ENCODE results near the gene RPL10A.

Gene RPL10A

DNA sequence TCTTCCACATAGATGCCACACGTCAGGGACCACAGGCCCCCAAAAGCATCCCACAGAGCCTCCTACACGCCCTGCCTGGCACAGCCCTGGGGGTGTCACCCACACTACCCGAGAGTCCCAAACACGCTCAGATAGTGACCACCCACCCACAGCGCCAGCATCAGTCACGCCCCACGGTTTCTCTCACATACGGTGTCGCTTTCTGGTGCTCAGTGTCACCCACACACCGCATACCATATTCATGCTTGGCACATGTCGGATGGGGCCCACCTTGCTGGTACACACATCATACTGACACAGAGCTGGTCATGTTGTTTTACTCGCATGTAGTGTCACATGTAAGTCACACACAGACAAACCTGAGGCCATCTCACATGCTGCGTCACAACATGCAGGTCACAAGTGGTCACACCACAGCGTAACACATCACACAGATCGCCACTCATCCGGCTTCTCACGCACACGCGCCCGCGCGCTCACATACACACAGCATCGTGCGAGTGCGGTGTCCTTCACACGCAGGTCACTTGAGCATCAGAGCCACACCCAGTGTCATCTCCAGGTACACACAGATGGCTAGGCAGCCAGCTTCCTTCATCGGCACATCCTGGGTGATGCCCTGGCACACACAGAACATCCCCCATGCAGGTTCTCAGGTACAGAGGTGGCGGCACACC, 25.2 kb downstream of the RPL10A start:
- DNase-seq, result no peak

DNA sequence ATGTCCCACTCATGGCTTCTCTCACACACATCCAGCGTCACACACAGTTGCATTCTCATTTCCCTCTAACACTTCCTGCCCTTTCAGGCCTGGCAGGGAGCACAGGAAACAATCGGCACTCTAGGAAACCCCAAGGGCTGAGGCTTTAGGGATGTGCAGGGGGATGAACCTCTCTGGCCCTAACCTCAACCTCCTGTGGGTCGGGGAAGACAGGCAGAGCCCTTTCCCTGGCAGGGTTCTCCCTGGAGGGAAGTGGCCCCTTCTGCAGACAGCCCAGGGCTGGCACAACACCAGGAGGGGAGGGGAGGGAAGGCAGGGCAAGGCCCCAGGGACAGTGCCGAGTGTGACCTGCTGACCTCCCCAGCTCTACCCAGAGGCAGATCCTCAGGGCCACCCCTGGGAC, 26.0 kb downstream of the RPL10A start:
- DNase-seq, result no peak

DNA sequence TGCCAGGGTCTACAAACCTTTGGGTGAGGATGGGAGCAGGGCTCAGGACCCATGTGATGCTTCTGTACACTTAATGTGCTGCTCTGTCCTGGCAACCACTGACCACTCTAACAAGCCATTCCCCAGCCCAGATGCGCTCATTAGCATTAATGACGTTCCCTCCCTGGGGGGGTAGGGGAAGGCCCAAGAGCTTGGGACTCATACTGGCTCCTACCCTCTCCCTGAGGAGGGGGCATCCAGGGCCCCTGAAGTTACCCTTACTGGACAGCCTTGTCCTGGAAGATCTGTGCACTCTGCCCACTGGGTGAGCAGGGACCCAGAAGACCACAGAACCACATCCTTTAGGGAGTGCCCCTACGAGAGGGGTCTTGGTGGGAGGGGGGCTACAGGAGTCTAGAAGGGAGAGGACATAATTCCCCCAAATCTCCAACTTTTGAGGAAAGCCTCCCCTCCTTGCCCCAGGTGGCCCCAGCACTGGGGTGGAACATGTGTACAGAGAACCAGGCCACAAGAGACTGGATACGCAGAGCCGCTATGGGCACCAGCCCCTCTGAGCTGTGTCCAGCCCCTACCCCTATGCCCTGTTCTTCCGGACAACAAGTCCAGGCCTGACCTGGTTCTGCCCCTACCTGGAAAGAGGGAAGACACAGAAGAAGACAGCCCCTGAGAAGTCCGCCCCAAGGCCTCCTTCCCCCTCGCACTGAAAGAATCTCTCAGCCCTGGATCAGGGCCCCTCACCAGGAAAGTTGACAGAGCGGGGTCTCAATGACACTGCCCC, 27.2 kb downstream of the RPL10A start:
- no peak for DNase-seq

DNA sequence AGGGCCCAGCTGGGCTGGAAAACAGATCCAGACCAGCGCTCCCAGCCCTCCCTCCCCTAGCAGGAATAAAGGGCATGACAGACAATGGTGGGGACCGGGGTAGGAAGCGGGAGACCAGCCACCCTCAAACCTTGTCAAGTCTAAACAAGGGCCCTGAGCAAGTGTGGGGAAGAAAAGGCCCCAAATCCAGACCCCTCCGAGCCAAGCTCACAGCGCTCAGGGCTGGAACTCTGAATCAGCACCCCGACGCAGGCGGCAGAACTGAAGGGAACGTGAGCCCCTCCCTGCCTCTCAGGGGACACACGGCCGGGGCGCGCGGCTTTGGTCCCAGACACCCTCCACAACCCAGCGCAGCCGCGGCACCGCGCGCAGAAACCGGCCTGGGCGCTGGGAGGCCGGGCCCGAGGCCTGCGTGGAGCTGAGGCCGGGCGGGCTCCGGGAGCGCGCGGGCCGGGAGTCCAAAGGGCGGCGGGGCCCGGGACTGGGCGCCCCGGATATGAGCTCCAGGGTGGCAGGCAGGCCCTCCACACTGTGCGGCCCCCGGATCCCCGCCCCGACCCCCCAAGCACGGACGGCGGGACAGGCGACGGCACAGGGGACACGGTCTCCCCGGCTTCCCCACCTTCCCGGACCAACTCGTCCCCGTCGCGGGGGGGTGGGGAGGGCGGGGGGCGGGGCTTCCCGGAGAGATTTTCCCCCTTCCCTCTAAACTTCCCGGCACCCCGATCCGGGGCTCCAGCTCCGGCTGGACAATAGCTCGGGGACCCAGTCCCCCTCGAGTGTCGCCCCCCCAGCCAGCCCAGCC, 28.0 kb downstream of the RPL10A start:
- DNase-seq, result no peak

DNA sequence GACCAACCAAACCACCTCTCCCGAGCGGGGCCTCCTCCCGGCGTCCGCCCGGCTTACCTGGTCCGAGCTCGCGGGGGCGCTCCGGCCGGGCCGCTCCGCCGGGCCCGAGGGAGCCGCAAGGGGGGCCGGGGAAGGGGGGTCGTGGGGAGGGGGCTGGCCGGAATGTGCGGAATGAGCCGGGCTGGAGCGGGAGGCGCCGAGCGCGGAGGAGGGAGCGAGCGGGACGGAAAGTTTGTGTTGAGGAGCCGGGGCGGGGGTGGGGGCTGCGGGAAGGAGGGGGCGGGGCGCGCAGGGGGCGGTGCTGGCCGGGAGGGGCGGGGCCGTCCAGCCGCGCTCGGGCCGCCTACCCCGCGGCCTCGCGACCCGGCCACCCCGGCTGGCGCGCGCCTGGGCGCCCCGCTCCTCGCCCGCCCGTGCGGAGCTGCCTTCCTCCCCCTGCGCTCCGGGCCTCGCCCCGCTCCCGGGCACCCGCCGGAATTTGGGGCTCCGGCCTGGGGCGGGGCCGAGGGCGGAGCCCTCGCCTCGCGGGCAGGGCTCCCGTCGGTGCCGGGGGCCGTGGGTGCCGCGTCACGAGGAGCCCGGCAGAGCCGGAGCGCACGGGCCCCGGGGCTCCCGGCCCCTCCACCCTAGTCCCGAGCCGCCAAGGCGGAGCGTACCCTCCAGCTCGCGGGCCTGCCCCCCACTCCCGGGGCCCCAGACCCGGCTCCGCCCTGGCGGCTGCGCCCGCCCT, 28.8 kb downstream of the RPL10A start, which contains the start of gene TEAD3:
TSS of gene TEAD3 (minus strand) at position 239 of the 730 bp plus-strand sequence.
- no peak for DNase-seq

DNA sequence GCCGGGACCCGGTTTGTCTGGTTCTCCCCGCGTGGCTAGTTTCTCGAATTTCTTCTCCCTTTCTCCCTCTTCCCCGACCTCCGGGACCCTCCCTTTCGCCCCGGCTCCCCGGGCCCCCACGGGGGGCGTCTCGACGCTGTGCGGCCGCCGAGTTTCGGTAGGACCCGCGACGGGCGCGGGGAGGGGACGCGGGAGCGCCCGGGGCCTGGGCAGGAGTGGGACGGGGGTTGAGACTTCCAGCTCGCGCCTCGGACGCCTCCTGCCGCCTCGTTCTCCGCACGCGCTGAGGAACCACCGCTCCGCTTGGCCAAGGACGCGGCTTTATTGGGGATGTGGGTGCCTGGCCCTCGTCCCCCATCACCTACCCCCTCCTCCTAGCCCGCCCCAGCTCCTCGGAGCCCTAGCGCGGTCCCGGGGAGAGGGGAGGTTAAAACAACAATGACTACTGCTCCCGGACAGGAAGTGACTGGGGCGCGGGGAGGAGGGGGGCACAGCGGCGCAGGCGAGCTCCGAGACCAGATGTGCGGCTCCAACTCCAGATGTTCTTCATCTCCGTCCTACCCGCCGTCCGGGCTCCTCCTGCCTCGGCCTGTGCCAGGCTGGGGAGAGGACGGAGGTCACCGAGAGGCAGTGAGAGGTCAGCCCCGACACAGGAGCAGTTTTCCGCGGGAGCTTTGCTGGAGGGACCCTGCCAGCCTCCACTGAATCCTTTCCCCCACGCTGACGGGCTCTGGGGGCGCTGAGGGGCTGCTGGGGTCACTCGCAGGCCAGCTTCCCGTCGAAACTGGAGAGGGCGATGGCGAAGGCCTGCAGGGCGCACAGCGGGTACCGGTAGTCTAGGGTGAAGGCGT, 29.6 kb downstream of the RPL10A start:
- DNase-seq, result peak; percentile 31

DNA sequence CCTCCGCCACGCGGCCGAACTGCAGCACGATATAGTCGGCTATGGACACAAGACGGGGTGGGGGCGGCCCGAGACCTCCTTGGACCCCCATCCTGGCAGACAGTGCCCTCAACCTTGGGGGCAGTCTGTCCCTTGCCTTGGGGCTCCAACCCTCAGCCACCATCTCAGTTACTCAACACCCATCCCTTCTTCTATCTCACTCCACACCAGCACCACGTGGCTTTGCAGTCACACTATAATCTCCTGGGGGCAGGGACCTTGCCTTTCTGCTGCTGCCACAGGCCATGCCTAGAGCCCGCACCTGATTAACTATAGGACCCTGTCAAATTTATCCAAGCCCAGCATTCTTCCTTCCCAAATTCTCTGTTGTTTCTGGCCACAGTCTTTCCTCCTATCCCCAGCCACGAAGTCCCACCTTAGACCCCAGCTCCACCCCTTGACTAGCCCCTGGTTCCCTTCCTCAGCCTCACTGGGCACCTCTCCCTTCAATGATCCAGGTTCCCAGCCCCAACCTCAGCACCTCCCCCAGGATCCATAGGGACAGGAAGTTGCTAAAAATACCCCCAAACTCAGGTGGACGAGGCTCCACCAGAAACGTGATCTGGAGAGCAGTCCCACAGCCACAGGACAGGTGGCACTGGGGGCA, 30.3 kb downstream of the RPL10A start:
- DNase-seq, result no peak

DNA sequence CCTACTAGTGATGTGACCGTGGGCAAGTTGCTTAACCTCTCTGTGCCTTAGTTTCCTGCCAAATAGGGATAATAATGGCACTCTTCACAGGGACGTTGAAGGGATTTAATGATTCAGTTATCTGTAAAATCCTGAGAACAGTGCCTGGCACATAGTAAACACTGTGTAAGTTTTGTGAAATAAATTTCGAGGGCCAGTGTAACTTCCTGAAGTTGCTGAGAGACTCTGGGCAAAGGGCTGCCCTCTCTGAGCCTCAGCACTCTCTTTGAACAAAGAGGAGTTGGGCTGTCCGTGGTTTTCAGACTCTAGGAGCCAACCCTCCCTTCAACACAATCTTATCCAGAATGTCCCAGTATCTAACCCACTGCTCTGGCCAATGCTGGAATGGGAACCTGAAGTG, 31.2 kb downstream of the RPL10A start:
- DNase-seq, result no peak

DNA sequence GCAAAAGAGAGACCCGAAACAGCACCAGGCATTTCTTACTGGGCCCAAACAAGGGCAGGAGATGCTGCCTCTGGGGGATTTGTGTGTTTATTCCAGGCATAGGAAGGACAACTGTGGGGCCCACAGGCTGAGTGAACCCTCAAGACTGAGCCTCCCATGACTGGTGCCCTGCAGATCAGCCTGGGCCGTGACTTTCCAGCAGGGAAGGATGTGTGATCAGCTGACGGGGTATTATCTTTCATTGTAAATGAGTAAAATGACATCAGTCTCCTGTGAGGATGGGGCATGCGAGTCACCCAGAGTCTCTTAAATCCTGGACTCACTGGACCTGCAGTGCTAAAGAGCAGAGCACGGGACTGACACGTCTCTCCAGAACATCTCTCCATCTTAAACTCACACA, 32.6 kb downstream of the RPL10A start:
- no peak for DNase-seq

DNA sequence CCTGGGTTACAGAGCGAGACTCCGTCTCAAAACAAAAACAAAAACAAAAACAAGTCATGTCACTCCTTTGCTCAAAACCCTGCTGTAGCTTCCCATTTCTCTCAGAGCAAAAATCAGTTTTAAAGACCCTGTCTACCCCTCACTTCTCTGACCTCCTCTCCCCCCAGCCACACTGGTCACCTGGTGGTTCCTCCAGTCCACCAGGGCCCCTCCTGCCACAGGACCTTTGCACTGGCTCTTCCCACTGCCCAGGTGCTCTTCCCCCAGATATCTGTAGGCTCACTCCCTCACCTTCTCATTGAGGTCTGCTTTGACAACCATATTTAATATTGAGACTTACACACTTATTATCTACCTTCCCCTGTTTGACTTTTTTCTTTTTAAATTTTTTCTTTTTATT, 33.6 kb downstream of the RPL10A start:
- DNase-seq, result no peak

DNA sequence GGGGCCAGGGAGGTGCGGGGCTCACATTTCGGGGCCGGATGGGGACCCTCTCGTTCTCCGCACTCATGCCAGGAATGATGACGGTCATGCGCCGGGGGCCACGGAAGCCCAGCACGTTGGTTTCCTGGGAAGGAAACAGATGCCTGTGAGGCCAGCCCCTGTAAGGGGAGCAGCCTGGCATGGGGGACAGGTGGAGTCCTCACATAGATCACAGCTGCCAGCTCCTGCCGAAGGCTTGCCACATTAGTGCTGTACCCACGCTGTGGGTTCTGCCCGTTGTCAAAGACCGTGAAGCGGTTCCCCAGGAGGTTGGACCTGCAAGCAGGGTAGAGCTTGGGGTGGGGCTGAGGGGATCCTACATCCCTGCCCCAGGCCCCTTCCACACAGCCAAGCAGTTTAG, 35.3 kb downstream of the RPL10A start:
- no peak for DNase-seq

DNA sequence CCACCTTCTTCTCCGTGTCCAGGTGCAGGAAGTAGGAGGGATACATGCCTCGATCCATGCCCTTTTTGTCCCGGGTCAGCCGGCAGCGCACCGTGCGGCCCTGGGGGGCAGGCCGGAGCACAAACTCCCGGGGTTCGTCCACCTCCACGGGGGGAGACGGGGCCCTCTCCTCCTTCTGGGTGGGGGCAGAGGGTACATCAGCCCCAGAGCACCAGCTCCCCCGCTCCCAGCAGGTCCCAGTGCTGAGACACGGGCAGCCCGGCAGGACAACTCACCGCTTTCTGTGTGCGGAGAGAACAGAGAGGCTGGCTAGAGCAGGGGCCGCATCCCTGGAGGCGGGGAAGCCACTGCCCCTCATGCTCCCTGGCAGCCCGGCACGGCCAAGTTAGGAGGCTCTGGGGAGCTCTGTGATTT, 37.8 kb downstream of the RPL10A start:
- no peak for DNase-seq

DNA sequence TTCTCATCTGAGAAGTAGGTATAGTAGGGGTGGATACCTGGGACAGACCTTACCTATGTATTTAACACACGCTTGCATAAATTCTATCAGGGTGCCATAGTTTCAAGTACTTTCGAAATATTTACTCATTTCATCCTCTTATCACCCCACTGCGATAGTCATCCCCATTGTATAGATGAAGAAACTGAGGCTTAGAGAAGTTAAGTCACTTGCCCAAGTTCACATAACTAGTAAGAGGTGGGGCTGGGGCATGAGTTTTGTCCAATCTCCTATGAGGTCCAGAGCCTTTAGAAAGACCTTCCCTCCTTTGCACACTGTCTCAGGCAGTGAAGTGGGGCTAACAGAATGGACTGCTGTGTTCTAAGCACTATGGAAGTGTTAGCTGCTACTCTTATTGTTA, 38.3 kb downstream of the RPL10A start:
- DNase-seq, result no peak

DNA sequence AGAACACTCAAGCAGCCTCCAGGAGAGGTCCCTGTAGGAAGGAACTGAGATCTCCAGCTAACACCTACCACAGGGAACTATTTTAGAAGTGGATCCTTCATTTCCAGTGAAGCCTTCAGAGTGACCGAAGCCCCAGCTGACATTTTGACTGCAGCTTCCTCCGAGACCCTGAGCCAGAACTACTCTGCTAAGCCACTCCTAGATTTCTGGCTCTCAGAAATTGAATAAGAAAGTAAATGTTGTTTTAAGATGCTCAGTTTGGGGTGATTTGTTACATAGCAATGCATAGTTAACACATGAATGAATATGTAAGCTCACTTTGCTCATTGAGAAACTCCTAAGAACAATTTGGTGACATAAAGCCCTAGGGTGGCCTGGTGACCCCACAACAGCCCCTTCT, 39.0 kb downstream of the RPL10A start:
- peak; percentile 51 for DNase-seq

DNA sequence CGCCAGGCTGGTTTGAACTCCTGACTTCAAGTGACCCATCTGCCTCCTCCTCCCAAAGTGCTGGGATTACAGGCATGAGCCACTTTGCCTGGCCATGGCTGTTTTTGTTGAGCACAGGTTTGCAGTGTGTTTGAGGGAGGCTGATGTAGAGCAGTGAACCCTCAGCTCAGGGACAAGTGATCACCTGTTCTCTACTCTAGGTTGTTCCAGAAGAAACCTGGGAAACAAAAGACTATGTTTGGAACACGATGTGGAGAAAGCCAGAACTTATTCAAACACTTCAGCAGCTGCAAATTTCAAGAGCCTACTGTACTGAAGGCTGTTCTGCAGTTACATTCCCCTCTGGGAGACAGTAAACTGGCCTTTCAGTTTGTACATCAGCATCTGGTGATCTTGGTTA, 39.8 kb downstream of the RPL10A start:
- DNase-seq, result no peak

DNA sequence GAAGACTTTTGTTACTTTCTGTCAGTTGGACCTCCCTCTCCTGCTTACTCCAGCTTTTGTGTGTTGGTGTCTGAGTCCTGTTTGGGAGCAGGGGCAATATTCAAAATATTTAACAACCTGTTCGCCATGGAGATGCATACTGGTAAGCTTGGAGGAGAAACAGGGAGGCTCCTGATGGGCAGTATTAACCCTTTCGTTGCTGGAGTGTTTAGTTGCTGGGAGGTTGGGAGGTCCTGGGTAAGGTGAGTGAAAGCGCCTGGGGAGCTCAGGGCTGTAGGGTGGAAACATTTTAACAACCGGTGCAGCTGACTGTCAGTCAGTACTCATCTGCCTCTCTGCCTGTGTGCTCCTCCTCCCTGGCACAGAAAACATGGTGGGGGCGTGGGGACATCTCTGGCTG, 40.3 kb downstream of the RPL10A start:
- DNase-seq, result no peak

DNA sequence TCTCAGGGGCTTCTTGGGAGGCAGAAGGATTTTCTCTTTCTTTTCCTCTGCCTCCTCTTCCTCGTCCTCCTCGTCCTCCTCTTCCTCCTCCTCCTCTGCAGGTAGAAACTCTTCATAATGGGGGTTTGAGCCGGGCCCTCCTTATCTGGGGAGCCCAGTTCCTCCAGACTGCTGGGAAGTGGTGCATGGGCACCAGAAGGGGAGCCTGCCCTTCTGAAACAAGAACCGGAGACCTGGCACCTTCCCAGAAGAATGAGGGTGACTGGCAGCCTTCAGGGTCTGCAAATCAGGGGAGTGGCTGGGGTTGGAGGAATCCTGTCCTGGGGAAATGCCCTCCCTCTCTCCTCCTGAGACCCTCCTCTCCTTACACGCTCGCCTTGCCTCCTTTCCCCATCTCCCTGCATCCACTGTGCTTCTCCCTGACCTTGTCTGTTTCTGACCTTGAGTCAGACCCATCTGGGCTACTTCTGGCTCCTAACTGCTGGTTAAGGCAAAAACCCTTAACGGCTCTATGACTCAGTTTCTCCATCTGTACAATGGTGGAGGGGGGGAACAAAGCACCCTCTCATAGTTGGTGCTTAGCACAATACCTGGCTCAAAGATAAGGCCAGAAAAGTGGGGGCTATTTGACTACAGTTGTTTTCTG, 42.8 kb downstream of the RPL10A start:
- DNase-seq, result no peak

DNA sequence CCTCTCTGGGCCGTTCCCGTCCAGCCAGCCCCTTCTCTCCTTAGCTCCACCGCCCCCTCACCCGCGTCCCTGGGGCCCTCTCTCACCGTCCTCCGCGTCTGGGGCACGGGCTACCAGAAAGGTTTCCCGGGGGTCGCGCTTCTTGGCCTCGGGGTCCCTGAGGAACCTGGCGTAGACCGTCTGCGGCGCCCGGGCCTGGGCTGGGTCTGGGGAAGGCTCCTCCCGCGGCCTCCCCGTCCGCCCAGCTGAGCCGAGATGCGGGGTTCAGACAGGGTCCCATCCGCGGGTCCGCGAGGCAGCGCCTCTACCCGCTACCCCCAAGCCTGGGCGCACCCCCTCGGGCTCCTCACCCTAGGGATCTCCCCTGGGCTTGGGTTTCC, 43.4 kb downstream of the RPL10A start:
- no peak for DNase-seq

DNA sequence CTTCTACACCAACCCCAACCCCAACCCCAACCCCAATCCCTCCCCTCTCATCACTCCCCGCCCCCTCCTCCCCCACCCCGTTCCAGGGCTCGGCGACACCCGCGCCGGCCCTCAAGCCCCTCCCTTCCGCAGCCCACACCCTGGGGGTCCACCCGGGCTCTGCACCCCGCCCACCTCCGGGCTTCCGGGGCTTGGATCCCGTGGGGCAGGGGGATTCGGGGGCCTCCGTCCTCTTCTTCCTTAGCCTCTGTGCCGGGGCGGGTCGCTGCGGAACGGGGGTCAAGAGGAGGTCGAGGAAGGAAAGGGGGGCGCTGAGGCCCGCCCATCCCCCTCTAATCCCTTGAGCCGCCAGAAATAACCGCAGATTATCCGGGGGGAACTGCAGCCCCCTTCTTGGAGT, 43.8 kb downstream of the RPL10A start:
- DNase-seq, result no peak

DNA sequence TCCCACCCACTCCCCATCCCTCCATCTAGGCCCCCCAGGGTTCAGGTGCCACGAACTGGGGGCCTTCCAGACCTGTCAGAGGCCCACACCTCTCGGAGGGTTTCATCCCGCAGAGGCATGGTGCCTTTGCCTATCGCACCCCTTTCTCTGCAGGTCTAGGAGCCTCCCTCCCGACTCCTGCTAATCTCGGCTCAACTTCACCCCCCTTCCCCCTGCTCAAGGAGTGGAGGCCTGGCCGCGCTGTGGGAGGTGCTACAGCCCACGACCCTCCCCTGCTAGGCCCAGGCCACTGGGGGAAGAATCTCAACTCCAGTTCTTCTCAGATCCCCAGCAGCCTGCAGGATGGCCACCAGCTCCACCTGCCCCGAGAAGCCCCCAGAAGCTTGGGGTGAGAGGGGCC, 44.5 kb downstream of the RPL10A start, which contains the start of gene TULP1:
TSS of gene TULP1 (minus strand) at position 157 of the 400 bp plus-strand sequence. CDS start at position 119, 38 bp downstream.
- no peak for DNase-seq

DNA sequence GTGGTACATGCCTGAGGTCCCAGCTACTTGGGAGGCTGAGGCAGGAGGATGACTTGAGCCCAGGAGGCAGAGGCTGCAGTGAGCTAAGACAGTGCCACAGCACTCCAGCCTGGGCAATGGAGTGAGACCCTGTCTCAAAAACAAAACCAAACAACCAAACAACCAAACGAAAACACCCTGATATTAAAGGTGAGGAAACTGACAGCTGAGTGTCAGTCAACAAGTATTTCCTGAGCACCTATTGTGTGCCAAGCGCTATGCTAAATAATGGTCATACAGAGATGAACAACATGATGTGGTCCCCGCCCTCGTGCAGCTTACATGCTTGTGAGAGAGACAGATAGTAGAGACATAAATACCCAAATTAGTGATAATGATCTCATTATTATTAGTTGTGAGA, 46.4 kb downstream of the RPL10A start:
- DNase-seq, result no peak

Measured in DMS79 (cell line).